Kidney epithelial cell (primary cell): Measurements from ENCODE around the gene HOXB4. TPM values are rescaled to one million over a fixed set of nuclear protein-coding genes. Genes with fewer than 3 reads are reported as not detected.

ENCODE experiments used
- DNase-seq: peaks from one replicate; pipeline ENCODE4 v3.0.0-alpha.2; 2010; ENCODE audit warnings: low read depth
- H3K27me3 ChIP-seq: 2 replicates; pipeline ENCODE4 v1.6.0; 2011; ENCODE audit warnings: low read length; ENCODE audit not compliant: control insufficient read depth, insufficient read depth
- H3K36me3 ChIP-seq: 2 replicates; pipeline ENCODE4 v1.5.1; 2011; ENCODE audit warnings: low read length; ENCODE audit not compliant: control insufficient read depth, insufficient read depth
- H3K4me3 ChIP-seq: 2 replicates; pipeline ENCODE4 v1.5.1; 2011; ENCODE audit warnings: low read depth, mild to moderate bottlenecking, control low read depth, low read length
- CTCF ChIP-seq: IDR thresholded peaks from 2 replicates; pipeline ENCODE4 v1.5.1; 2011; ENCODE audit warnings: mild to moderate bottlenecking, moderate library complexity, low read length, control low read depth, inconsistent platforms; ENCODE audit not compliant: insufficient read depth, poor library complexity, severe bottlenecking
- total RNA-seq: library from RNA; depleted of rRNA; stranded (reverse); fragments of >200 nt; gene quantifications from 2 replicates; pipeline ENCODE4 v1.2.3, GENCODE V29; 2015

HOXB4 gene
- total RNA-seq, 1 donor from 2014 or later = 3.6 TPM

DNA sequence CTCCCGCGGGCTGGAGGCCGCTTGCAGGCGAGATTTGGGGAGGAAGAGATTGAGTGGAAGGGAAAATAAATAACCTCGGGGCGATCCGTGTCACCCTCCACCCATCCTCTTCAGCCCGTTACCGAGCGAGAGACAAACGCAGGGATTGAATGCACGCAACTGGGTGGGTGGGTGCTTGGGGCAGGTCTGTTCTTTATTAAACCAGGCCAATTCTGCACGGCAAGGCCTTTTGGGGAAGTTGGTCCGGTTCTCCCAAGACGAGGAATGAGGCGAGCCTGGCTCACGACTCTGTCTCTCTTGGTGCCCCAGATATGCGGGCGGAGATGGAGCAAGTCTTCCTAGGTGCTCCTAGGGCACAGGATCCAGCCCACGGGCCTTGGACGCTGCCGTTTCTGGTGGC, 33.1 kb upstream of the HOXB4 start:
- peaks cover 1% of the 10 kb centered on the region for H3K36me3 ChIP-seq
- DNase-seq = no peak
- no peak for TF ChIP-seq CTCF
- peak overlapping the region; percentile 73 for H3K4me3 ChIP-seq
- H3K27me3 ChIP-seq = no peaks in the 10 kb centered on the region

GRCh38 chr17:48610282-48611211, 32.4 kb upstream of the HOXB4 start, which contains the start of gene HOXB7:
Gene HOXB7 (minus strand): TSS chr17:48611017. CDS start chr17:48610918, 99 bp downstream.
- H3K27me3 ChIP-seq = no peaks in the 10 kb centered on the region
- DNase-seq = no peak
- no peak for TF ChIP-seq CTCF
- peaks cover 1% of the 10 kb centered on the region for H3K36me3 ChIP-seq
- peak within 1 kb of the TSS; percentile 73 for H3K4me3 ChIP-seq

GRCh38 chr17:48609759-48610281, 31.7 kb upstream of the HOXB4 start:
- H3K36me3 ChIP-seq = peaks cover 1% of the 10 kb centered on the region
- no peak for TF ChIP-seq CTCF
- H3K4me3 ChIP-seq = peak overlapping the region; percentile 73
- no peaks in the 10 kb centered on the region for H3K27me3 ChIP-seq
- DNase-seq = no peak

- Histone ChIP-seq H3K27me3 (no peaks in the 10 kb centered on the region), H3K4me3 (peak overlapping the region; percentile 73), H3K36me3 (peaks cover 1% of the 10 kb centered on the region)
- DNase-seq = no peak
- TF ChIP-seq CTCF = no peak
Measured at GRCh38 chr17:48609033-48609432, 30.9 kb upstream of the HOXB4 start.

DNA sequence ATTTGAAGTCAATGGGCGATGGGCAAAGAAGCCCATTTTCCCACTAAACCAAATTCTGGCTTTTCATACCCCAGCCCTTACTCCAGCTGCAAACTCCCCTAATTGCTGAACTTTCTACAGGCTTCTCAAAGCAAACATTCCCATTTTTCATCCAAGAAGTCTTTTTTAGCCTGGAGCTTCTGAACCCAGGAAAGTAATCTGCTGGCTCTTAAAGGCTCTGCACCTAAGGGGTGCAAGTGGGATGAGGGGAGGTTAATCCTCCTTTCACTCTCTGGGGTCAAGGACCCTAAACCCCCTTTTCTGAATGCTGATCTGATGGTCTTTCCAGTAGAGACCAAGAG, 30.3 kb upstream of the HOXB4 start:
- Histone ChIP-seq H3K27me3 (no peaks in the 10 kb centered on the region), H3K36me3 (peaks cover 1% of the 10 kb centered on the region), H3K4me3 (peak overlapping the region; percentile 73)
- no peak for TF ChIP-seq CTCF
- no peak for DNase-seq
